ENCODE data around the gene FXYD4.
A peak's percentile ranks its signal among the peaks of the same experiment; 100 is the strongest.
"Not testable (repeated sequence)": the region's sequence is repeated elsewhere in the genome, so short reads cannot be mapped to it uniquely, and the experiment has no call there.

The FXYD4 gene

GRCh38 chr10:43376828-43377423, 5.5 kb downstream of the FXYD4 start:
- DNase-seq: no peak

- no peak for DNase-seq
These were observed 6.0 kb downstream of the FXYD4 start for GRCh38 chr10:43377424-43377883.

- no peak for DNase-seq
These were observed 9.3 kb downstream of the FXYD4 start for GRCh38 chr10:43380610-43381222.

- no peak for DNase-seq
These were observed 12.0 kb downstream of the FXYD4 start for GRCh38 chr10:43383204-43383971.

- DNase-seq: no peak
These were observed 13.1 kb downstream of the FXYD4 start for GRCh38 chr10:43384252-43385221.

- no peak for DNase-seq
These were observed 14.1 kb downstream of the FXYD4 start for GRCh38 chr10:43385412-43386004.

- no peak for DNase-seq
These were observed 15.1 kb downstream of the FXYD4 start for GRCh38 chr10:43386549-43386948.

- no peak for DNase-seq
These were observed 15.7 kb downstream of the FXYD4 start for GRCh38 chr10:43386981-43387677.

GRCh38 chr10:43387678-43388032, 16.2 kb downstream of the FXYD4 start:
- no peak for DNase-seq

GRCh38 chr10:43389867-43390266, 18.4 kb downstream of the FXYD4 start:
- no peak for DNase-seq

- no peak for DNase-seq
These were observed 18.9 kb downstream of the FXYD4 start for GRCh38 chr10:43390333-43390732.

GRCh38 chr10:43390759-43391158, 19.3 kb downstream of the FXYD4 start:
- DNase-seq: peak; percentile 40

- DNase-seq: no peak
These were observed 20.1 kb downstream of the FXYD4 start for GRCh38 chr10:43391496-43391895.

GRCh38 chr10:43392748-43393147, 21.3 kb downstream of the FXYD4 start:
- DNase-seq: no peak

GRCh38 chr10:43393186-43393585, 21.8 kb downstream of the FXYD4 start:
- DNase-seq: not testable (repeated sequence)

GRCh38 chr10:43393606-43394360, 22.3 kb downstream of the FXYD4 start:
- DNase-seq: no peak

GRCh38 chr10:43394868-43395267, 23.4 kb downstream of the FXYD4 start:
- no peak for DNase-seq

GRCh38 chr10:43395571-43396060, 24.2 kb downstream of the FXYD4 start:
- DNase-seq: no peak

GRCh38 chr10:43396061-43396927, 24.9 kb downstream of the FXYD4 start:
- DNase-seq: peak; percentile 69

Data from HCEC 1CT (cell line).